Measurements from ENCODE around the gene RHOT2.
A peak's percentile ranks its signal among the peaks of the same experiment; 100 is the strongest.

The RHOT2 gene

GRCh38 chr16:721765-722540, 54.0 kb downstream of the RHOT2 start:
- TF ChIP-seq ZFX (IDR thresholded peaks at IDR 0.05) (peak; percentile 42; the same call in 1 of the 2 replicates), CTCF (conservative IDR thresholded peaks at IDR 0.05) (no peak)
- H3K27ac ChIP-seq: peak overlapping the region; percentile 100

- TF ChIP-seq CTCF (conservative IDR thresholded peaks at IDR 0.05) (no peak), ZFX (IDR thresholded peaks at IDR 0.05) (no peak)
- H3K27ac ChIP-seq: peak overlapping the region; percentile 100
These were observed 55.1 kb downstream of the RHOT2 start for GRCh38 chr16:722835-723633.

GRCh38 chr16:723695-724094, 55.8 kb downstream of the RHOT2 start:
- peak overlapping the region; percentile 100 for H3K27ac ChIP-seq
- TF ChIP-seq CTCF (conservative IDR thresholded peaks at IDR 0.05): no peak
- no peak for TF ChIP-seq ZFX (IDR thresholded peaks at IDR 0.05)
